HG03066 (cell line): ENCODE results near the gene DVL3.

Experiments used
- ATAC-seq: cut with Tn5 transposase; IDR thresholded peaks from one replicate; pipeline ENCODE4 v1.9.1; 2021; ENCODE audit warnings: low read depth; ENCODE audit not compliant: unreplicated experiment

Gene DVL3

DNA sequence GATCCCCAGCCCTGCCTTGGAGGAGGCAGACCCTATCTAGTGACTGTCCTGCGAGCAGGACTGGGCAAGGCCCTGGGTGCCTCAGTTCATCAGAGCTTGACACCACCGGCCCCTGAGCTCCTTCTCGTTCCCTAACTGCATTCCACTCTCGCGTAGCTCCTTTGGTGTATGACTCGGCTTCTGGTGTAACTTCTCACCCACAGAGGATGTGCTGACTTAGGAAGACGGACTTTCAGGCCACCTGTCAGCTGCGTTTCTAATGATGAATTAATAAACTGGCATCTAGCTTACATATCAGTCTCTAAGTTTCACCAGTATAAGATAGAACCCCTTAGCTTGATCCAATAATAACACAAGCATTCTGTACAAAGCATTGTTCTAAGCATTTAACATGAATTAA is 48.3 kb downstream of the DVL3 start:
- ATAC-seq: no peak

DNA sequence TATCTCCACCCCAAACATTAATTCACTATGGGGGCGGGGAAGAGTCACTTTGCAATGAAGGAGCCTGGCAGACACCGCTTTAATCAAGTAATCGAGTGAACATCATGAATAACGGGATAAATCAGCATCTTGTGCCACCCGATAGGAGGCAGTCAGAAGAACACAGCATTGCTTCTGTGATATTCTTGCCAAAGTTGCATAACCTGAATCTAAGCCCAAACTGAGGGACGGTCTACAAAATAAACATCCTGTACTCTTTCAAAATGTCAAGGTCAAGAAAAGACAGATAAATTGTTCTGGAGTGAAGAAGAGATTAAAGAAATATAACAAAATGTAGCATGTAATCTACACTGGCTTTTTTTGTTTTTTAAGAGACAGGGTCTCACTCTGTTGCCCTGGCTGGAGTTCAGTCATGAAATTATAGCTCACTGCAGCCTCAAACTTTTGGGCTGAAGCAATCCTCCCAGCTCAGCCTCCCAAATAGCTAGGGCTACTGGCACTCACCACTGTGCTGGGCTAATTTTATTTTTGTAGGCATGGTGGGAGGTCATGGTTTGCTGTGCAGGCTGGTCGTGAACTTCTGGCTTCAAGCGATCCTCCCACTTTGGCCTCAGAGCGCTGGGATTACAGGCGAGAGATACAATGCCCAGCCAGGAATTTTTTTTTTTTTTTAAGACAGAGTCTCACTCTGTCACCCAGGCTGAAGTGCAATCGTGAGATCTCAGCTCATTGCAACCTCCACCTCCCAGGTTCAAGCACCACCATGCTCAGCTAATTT is 54.2 kb downstream of the DVL3 start:
- ATAC-seq: no peak

DNA sequence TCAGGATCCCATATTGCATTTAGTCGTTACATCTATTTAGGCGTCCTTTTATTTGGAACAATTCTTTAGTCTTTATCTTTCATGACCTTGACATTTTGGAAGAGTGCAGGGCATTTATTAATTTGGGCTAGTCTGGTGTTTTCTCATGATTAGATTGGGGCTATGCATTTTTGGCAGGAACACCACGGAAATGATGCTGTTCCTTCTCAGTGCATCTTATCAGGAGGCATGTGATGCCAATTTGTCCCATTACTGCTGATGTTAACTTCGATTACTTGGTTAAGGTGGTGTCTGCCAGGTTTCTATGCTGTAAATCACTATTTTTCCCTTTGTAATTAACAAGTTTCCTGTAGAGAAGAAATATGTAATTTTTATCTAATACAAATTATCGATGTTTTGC is 56.1 kb downstream of the DVL3 start:
- ATAC-seq: no peak

DNA sequence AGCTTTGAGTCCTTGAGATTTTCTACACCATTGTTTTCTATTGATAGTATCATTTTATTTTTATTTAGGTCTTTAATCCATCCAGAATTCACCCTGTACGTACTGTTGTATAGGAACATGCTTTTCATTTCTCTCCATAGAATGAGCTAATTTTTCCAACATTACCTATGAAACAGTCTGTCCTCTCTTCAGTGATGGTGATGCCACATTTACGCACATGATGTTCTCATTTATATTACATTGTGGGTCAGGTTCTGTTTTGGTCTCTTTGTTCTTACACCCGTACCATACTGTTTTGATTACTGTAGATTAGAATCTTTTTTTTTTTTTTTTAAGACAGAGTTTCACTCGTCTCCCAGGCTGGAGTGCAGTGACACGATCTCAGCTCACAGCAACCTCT is 56.5 kb downstream of the DVL3 start:
- ATAC-seq: no peak

DNA sequence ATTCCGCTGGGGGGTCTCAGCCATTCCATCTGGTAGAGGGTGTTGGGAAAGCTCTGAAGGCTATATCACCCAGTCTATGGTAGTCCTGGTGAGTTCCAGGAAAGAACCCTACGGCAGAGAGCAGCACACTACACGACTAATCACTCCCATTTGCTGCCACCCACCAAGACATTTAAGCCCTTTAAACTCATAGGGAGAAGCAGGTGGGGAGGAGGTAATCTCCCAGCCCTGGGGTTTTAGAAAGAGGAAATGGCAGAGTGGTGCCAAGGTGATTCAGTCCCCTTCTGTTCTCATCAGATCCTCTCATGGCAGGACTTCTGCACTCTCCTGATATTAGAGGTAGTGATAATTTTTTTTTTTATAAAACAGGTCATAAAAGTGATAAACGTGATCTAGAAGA is 63.6 kb downstream of the DVL3 start:
- no peak for ATAC-seq

DNA sequence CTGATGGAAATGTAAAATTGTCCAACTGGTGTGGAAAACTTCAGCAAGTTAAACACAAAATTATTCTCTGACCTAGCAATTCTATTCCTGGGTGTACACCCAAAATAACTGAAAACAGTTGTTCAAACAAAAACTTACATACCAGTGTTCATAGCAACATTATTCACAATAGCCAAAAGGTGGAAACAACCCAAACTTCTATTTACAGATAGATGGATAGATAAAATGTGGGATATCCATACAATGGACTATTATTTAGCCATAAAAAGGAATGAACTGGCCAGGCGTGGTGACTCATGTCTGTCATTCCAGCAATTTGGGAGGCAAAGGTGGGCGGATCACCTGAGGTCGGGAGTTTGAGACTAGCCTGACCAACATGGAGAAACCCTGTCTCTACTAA is 67.3 kb downstream of the DVL3 start:
- no peak for ATAC-seq
